GM19455 (cell line): Measurements from ENCODE around the gene FAM193A.
"Not testable (repeated sequence)": the region's sequence is repeated elsewhere in the genome, so short reads cannot be mapped to it uniquely, and the experiment has no call there.

Experiments
- ATAC-seq: cut with Tn5 transposase; IDR thresholded peaks from one replicate; pipeline ENCODE4 v1.9.1; 2021; ENCODE audit not compliant: unreplicated experiment

The FAM193A gene

DNA sequence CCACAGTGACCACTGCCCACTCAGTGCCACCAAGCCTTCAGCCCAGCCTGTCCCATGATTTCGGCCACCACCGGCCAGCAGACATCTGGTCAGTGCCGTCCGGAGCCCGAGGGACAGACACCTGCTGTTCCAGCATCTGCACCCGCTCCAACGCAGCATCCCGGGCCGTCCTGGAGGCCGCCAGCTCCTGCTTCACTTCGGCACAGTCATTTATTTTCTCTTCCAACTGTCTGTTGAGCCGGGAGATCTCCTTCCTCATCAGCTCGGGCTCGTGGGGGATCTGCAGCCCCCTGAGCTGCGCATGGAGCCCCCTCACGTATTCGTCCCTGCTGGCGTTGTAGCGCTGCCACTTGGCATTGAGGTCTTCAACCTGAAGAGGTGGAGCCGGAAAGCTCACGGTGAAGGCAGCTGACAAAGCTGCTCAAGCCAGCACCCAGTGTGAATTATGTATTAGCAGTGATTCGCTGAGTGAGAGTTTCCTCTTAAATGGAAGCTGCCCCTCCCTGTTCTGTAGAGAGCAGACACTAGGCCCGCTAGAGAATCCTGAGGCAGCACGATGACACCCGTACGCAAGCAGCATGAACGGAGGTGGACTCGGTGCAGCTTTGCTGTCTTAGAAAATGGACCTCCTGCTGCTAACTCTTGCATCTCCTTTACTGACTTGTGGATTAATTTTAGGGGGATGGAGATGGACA is 208.3 kb downstream of the FAM193A start:
- ATAC-seq = no peak

DNA sequence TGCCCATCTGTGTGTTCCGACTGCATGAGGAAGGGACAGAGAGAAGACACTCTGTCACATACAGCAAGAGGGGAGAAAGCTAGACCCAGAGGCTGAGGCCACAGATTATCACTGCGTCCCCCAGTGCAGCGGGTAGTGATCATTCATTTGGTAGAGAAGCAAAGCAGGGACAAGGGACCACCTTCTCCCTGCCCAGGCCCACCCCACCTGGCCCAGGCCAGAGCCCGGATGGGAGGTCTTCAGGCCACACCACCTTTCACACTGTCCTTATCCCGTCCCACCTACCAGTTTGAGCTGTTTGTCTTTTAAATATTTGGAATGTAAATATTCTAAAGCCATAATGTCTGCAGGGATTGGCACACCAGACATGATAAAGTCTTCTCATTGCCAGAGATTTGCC is 209.1 kb downstream of the FAM193A start:
- ATAC-seq = no peak

DNA sequence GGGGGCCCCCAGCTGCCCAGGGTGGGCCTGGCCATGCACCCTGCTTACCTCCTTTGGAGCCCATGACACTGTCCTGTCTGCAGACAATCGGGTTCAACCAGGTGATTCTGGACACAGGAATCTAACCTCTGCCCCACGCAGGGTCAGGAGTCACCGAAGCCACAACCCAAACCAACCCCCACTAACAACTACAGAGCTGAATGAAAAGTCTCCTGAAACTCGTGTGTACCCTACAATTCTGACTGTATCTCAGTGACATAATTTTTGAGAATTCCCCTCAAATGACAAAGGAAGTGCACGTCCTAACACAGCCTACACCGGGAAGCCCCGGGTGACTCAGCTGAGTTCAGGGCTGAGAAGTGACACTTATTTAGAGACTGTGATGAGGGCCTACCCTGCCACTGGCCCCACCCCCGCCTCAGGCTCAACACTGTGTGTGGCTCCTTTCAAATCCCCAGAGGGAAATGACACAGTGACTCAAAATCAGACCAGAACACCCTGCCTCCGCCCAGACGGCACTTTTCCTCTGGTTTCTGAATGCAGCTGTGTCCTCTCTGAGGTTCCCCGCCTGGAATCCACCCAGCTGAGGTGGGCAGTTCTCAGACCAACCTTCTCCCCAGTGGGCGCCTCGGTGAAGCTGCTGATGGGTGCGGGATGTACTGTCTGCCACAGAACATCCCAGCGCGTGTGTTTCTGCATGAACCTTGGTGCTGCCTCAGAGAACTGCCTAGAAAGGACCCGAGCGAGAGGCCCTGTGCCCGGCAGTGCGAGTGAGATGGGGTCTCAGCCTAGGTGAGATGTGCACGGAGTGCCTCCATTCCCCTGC is 209.7 kb downstream of the FAM193A start:
- peak; percentile 85 for ATAC-seq

DNA sequence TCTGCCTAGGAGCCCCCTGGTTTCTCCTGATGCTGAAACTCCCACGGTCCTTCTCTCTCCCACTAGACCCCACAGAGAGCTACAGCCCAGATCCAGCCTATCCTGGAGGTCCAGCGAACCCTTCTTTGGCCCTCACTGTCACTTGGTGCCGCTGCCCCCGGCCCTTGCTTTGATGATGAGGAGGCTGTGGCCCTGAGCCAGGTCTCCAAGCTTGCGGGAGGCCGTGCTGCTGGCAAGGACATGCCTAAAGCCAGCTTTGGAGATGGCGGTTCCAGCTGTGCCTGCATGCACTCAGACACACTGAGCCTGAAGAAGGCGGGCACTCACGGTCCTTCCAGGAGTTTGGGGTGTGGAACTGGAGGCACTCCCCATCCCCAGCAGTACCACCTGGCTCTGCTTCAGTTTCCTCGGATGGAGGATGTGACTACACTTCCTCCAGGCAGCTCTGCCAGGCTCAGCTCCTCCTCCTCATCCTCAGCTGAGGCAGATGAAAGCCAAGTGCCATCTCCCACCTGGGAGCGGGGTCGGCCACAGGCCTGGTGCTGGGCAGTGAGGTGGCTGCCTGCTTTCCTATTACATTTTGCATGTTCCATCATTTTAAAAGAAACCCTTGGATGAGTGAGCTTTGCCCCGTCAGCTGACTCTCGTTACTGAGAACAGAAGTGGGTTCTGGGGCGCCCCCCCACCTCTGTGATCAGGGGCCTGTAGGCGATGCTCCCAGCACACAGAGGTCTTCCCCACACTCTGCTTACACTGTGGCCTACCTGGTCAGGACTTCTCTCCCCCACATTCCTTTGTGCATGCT is 210.6 kb downstream of the FAM193A start:
- ATAC-seq = no peak

DNA sequence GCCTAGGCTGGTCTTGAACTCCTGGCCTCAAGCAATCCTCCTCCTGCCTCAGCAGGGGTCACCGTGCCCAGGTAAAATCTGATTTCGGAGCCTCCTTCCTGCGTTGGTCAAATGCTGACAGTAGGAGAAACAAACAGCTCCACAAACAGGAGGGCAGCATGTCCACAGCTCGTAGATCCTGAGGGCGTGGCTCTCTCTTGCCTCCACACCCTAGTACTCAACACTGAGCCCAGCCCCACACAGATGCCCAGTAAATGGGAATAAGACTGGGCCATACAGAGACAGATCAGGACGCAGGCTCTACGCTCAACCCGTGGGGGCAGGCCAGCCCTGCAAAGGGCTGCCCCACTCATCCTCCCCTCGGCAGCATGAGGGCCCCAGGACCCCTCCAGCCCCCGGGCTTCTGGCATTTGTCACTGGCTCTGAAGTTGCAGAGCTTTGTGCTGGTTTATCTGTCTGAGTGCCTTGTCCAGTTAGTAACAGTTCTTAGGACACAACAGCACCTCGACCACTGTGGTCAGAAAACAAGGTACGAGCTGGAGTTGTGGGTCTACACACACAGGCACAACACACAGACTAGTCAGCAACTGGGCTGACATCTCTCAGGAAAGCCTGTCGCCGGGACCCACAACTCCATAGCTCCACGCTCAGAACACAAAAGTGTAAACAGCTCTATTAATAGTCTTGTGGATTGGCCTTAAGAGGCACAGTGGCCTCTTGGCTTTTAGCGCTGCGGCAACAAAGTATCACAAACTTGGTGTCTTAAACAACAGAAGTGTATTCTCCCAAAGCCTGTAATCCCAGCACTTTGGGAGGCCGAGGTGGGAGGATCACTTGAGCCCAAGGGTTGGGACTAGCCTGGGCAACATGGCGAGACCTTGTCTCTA is 214.5 kb downstream of the FAM193A start:
- ATAC-seq = no peak

DNA sequence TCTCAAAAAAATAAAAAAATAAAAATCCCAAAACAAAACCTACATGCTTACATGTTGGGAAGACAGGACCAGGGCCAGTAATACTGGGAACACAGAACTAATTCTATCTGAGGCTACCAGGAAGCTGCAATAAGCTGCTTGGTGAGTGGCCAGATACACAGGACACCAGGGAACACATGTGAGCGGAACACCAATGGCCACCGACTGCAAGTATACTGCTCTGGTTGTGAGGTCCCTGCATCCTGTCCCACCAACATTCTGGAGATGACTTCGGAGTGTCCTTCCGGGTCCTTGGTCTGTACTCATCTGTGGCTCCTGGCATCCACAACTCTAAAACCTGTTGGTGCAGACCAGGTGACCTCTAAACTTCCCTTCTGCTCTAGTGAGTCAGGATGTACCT is 217.0 kb downstream of the FAM193A start:
- no peak for ATAC-seq

DNA sequence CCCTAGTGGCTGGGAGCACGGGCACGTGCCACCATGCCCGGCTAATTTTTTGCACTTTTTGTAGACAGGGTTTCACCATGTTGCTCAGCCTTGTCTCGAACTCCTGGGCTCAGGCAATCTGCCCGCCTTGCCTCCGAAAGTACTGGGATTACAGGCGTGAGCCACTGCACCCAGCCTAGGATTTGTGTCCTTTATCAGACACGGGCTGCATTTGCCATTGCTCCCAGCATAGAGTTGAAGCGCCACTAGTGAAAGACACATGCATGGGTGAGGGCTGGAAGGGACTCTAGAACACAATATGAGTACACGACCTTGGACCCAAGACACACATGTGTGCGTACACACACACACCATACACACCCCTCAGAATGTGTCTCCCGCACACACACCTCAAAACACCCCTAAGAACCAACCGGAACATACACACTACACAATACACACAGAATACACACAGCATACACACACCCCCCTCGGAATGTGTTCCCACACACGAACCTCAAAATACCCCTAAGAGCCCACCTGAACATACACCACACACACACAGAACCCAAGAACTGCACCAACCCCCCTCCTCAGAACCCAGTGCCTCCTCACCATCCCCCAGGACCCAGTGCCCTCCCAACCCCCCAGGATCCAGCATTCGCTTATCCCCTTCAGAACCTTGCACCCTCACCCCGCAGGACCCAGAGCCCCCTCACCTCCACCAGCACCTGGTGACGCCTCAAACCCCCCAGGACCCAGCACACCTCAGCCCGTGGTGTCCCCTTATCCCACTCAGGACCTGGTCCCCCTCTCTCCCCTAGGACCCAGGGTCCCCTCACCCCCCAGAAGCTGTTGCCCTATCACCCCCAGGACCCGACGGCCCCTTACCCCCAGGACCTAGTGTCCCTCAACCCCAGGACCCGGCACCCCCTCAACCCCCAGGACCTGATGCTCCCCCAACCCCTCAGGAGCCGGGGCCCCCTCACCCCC is 218.7 kb downstream of the FAM193A start:
- no peak for ATAC-seq

DNA sequence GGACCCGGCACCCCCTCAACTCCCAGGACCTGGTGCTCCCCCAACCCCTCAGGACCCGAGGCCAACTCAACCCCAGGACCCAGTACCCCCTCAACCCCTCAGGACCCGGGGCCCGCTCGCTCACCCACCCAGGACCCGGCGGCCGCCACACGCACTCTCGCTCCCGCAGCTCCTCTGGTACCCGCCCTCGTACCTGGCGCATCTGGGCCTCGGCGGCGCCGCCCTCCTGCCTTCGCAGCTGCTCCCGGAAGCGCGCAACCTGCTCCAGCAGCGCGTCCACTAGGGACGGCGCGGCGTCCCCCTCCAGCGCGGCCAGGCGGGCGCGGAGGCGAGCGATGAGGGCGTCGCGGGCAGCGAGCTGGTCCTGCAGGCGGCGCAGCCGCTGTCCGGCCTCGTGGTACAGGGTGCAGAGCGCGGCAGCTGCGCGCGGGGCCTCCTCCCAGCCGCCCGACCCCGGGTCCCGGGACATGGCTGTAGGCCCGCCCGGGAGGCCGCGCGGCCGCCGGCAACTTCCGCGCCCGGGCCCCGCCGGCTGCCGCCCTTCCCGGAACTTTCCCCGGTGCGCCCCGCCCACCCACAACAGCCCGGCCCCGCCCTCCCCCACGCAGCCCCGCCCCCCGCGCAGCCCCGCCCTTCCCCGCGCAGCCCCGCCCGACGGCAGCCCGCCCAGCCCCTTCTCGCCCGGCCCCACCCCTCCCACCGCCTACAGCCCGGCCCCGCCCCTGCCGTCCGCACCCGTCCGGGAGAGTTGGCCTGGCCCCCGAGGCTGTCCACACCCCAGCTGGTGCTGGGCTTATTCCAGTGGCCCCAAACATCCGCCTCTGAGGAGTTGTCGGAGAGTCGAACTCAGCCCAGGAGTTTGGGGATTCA is 219.6 kb downstream of the FAM193A start, which contains the start of gene TNIP2:
TNIP2 (minus strand) TSS at position 516 of the 870 bp plus-strand sequence; CDS start at position 469, 47 bp downstream.
- ATAC-seq = peak; percentile 66

DNA sequence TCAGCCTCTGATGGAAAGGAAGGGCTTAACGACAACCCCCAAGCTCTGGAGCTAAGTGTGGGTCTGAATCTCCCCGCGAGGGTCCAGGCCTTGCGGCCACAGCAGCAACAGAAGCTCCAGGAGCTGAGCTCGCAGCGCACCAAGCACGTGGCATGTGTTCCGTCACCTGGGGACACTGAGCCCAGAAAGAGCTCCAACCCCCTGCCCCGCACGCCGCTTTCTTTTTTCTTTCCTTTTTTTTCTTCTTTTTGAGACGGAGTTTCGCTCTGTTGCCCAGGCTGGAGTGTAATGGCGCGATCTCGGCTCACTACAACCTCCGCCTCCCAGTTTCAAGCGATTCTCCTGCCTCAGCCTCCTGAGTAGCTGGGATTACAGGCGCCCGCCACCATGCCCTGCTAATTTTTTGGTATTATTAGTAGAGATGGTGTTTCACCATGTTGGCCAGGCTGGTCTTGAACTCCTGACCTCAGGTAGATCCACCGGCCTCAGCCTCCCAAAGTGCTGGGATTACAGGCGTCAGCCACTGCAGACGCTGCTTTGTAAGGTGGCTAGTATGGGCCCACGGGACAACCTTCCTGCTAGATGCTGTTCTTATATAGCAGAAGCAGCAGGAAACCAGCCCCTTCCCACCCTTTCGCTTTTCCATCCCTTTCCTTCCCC is 220.4 kb downstream of the FAM193A start:
- ATAC-seq = no peak

DNA sequence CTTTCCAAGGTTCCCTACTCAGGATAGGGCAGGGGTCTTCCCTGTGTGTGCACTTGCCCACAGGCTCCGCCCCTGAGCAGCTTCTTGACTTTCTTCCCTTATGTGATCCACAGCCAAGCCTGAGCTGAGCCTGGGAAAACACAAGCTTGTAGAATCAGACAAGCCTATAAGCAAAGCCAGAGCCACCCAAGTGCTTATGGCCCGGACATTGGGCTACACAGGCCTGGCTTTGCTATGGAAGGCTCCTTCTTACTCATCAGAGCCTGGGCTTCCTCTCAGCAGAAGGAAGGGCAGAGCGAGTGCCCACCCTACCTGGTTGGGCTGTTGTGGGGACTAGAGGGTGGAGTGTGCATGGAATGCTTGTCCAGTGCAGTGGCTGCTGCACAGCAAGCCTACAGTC is 221.0 kb downstream of the FAM193A start:
- no peak for ATAC-seq

DNA sequence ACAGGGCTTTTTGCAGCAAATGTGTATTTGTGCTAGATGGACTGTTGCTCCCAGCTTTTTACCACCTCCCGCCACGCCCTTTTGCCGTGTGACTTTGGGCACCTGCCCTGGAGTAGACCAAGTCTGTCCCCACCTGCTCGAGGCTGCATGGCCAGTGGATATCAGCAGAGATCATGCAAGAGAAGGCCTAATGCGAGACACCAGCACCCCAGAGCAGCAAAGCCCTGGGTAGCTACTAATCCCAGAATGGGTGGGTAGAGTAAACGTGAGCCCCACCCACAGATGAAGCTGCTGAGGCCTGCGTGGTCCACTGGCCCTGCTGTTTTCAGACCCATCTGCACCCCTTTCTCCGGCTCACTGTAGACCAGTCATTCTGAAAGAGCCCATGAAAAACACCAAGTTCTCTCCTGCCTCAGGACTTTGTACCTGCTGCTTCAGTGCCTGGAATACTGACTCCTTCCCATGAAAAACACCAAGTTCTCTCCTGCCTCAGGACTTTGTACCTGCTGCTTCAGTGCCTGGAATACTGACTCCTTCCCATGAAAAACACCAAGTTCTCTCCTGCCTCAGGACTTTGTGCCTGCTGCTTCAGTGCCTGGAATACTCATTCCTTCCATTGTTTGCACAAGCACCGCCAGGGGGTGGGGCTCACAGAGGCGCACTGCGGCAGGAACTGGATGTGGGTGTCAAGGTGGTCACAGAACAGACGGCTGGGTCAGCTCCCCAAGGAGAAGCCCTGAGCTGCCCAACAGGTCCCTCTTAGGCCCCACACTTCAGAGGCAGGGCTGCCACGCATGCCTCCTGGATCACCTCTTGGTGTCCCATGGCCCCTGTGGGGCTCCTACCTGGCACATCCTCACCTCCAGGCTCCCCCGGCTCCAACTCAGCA is 224.8 kb downstream of the FAM193A start:
- ATAC-seq = no peak

DNA sequence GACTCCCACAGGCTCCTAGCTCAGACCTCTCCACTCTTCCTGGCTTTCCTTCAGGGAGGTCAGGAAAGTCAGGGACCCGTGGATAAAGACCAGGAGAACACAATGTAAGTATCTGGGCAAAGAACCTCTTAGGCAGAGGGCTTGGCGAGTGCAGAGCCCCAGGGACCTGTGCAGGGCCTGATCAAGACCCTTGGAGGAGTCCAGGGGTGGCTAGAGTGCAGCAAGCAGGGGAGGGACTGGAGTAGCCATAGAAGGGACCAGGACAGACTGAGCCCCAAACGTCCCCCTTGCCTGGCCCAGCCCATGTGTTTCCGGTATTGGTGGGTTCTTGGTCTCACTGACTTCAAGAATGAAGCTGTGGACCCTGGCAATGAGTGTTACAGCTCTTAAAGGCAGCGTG is 225.6 kb downstream of the FAM193A start:
- ATAC-seq = no peak

DNA sequence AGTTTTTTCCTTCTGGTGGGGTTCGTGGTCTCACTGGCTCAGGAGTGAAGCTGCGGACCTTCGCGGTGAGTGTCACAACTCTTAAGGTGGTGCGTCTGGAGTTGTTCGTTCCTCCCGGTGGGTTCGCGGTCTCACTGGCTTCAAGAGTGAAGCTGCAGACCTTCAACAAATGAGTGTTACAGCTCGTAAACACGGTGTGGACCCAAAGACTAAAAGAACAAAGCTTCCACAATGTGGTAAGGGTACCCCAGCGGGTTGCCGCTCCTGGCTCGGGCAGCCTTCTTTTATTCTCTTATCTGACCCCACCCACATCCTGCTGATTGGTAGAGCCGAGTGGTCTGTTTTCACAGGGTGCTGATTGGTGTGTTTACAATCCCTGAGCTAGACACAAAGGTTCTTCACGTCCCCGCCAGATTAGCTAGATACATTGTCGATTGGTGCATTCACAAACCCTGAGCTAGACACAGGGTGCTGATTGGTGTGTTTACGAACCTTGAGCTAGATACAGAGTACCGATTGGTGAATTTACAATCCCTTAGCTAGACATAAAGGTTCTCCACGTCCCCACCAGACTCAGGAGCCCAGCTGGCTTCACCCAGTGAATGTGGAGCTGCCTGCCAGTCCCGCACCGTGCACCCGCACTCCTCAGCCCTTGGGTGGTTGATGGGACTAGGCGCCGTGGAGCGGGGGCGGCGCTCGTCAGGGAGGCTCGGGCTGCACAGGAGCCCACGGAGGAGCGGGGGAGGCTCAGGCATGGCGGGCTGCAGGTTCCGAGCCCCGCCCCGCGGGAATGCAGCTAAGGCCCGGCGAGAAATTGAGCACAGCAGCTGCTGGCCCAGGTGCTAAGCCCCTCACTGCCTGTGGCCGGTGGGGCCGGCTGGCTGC is 226.3 kb downstream of the FAM193A start:
- ATAC-seq = not testable (repeated sequence)

DNA sequence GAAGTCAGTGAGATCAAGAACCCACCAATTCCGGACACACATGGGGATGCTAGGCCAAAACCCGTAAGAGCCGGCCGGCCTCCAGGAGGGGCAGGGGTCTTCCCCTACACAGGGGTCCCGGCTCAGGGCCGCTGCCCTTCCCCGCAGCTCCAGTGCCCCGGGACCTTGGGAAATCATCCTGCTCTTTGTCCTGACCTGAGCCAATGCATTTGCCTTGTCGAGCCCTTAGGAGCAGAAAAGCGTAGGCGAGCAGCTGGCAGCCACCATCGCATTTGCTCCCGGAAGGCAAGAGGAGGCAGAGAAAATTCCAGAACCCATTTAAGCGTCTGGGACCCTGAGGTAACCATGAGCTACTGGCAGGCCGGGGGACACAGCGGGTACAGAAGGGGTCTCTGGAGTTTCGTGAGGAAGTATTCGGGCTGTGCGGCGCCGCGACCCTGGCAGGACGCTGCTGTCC is 227.1 kb downstream of the FAM193A start:
- no peak for ATAC-seq

DNA sequence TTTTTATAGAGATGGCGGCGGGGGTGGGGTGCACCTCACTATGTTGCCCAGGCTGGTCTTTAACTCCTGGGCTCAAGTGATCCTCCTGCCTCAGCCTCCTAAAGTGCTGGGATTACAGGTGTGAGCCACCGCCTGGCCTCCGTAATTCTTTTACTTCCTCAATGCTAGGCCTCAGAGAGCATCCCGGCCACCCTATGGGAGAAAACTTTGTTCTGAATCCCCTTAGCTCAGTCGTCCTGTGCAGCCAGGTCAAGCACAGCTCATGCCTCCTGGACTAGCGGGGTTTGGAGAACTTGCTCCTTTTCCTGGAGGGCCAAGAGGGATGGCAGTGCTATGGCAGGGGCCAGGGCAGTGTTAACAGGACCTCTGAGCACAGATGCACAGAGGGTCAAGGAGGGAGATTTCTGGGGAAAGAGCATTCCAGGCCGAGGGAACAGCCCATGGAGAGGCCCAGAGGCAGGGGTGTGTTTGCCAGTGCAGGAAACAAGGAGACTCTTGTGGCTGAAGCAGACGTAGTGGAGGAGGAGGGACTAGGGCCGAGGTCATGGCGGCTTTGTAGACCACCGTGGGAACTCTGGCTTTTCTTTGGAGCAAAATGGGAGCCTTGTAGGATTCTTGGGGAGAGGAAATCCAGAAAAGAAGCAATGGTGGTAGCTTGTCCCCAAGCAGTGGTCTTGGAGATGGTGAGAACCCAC is 229.5 kb downstream of the FAM193A start:
- no peak for ATAC-seq
